Stimulated activated CD4-positive, alpha-beta T cell treated with anti-CD3 and anti-CD28 coated beads, Interleukin-1b, Interleukin-23, amount 100 ng/mL, for 1 hour (primary cell): ENCODE data around the gene SSMEM1.
"Not testable (repeated sequence)": the region's sequence is repeated elsewhere in the genome, so short reads cannot be mapped to it uniquely, and the experiment has no call there.

Experiments used
- DNase-seq, 2 donors: peaks; one replicate each; pipeline ENCODE4 v3.0.0-alpha.2; 2020; ENCODE audit warnings: low read depth in 2 of 2

The SSMEM1 gene

GRCh38 chr7:130246491-130246890, 38.8 kb downstream of the SSMEM1 start:
- DNase-seq, result not testable (repeated sequence)

- DNase-seq, result not testable (repeated sequence)
Observed at GRCh38 chr7:130248842-130249241, 41.2 kb downstream of the SSMEM1 start.

GRCh38 chr7:130249626-130250025, 42.0 kb downstream of the SSMEM1 start:
- DNase-seq, result not testable (repeated sequence)

GRCh38 chr7:130254555-130254954, 46.9 kb downstream of the SSMEM1 start:
- no peak for DNase-seq

- DNase-seq, result no peak
Observed at GRCh38 chr7:130256704-130257103, 49.0 kb downstream of the SSMEM1 start.

GRCh38 chr7:130258494-130259078, 50.9 kb downstream of the SSMEM1 start:
- DNase-seq, result no peak

GRCh38 chr7:130262448-130262847, 54.8 kb downstream of the SSMEM1 start:
- DNase-seq, result no peak

GRCh38 chr7:130263130-130263529, 55.5 kb downstream of the SSMEM1 start:
- no peak for DNase-seq
